OCI-LY7 (cell line): ENCODE data around the gene SPECC1.

Experiments used
- CTCF ChIP-seq: fragments of 200-600 bp; sonication (generic); conservative IDR thresholded peaks from 2 replicates; pipeline ENCODE4 v1.5.1; 2014; ENCODE audit warnings: mild to moderate bottlenecking, antibody characterized with exemption, low read length, moderate library complexity, mixed read lengths
- EZH2phosphoT487 ChIP-seq: fragments of 200-600 bp; sonication (generic); IDR thresholded peaks from 2 replicates; pipeline ENCODE4 v1.6.1; 2018; ENCODE audit warnings: low read depth, borderline replicate concordance, mild to moderate bottlenecking, mixed run types, antibody characterized with exemption, low read length, moderate library complexity, mixed read lengths

- TF ChIP-seq CTCF (no peak), EZH2phosphoT487 (no peak)
Measured at GRCh38 chr17:20143740-20144139, 134.6 kb downstream of the SPECC1 start.
